GM21619 (cell line): ENCODE results near the gene MBTD1.
"Not testable (repeated sequence)": the region's sequence is repeated elsewhere in the genome, so short reads cannot be mapped to it uniquely, and the experiment has no call there.

ENCODE experiments used
- ATAC-seq: cut with Tn5 transposase; IDR thresholded peaks from one replicate; pipeline ENCODE4 v1.9.1; 2021; ENCODE audit not compliant: unreplicated experiment

The MBTD1 gene

GRCh38 chr17:51191895-51192294 is 68.0 kb downstream of the MBTD1 start:
- ATAC-seq: no peak

DNA sequence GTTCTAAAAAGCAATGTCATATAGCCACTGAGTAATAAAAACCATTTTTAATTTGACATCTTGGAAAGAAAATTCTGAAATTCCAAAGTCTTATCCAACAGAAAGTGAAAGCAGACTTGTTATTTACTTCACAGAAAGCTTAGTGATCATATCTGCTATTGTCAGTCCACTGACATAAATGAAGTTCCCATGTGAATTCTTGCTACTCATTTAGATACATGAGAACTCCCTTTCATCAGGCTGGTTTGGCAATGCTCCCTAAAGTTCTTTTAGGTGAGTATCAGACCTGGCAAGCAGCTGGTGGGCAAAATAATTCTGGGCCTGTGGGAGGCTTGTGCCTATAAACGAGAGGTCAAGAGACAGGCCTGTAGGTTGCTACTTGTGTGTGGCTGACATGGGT is 70.2 kb downstream of the MBTD1 start:
- no peak for ATAC-seq

- ATAC-seq: no peak
These were observed 70.7 kb downstream of the MBTD1 start for GRCh38 chr17:51189162-51189561.

DNA sequence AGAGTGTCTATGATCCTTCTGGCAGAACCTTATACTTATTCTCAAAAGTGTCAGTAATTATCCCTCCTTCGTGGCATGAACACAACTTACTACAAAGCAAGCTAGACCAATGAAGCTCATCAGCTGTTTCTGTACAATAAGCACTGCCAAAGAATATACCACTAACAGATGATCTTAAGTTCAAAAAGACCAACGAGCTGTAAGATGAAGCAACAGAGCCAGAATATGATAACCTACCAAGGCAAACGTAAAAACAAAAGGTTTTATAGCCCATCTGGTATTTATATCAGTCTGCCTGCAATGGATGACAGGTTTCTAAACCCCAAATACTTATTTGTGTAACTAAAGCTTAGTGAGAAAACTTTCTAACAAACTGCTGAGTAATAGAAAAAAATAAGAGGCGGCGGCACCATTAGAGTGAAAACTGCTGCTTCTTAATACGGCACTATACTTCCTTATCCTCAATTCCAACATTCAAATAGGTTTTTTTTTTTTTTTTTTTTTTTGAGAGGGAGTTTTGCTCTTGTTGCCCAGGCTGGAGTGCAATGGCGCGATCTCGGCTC is 71.5 kb downstream of the MBTD1 start:
- ATAC-seq: no peak

GRCh38 chr17:51185763-51186332 is 74.0 kb downstream of the MBTD1 start:
- no peak for ATAC-seq

DNA sequence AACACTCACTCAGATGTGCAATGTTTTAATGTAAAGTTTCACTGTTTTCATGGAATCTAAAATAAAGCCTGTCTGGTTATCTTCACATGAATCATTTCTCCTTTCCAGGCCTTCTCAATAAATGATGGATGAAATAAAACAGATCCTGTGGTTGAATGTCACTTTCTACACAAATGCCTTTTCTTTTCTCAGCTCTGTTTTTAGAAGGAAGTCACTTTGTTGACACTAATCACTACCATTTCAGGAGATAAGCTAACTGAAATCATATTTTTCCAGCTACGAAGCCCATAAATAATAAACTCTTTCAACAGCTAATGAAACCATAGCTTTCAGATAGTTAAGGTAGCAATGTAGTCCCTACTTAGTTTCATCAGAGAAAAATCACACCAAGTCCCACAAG is 75.7 kb downstream of the MBTD1 start:
- no peak for ATAC-seq

DNA sequence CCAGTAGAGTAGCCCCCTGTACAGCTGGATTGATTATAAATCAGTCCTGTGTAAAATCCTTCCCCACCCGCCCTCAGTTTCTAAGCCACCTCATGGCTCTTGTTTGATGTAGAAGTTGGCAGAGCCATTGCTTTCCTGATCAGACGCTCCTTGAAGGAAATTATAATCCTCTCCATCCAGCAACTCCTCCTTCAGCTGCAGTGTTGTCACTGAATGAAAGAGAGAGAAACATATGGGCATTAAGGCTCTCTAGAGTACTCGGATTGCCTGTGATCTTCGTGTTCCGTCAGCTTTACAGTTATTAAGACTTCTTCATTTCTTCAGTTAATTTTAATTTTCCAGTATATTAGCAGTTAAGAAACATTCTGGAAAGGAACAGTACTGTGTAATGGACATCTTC is 79.4 kb downstream of the MBTD1 start:
- ATAC-seq: no peak

- not testable (repeated sequence) for ATAC-seq
These were observed 87.8 kb downstream of the MBTD1 start for GRCh38 chr17:51172030-51172429.

- no peak for ATAC-seq
These were observed 89.1 kb downstream of the MBTD1 start for GRCh38 chr17:51170736-51171135.

DNA sequence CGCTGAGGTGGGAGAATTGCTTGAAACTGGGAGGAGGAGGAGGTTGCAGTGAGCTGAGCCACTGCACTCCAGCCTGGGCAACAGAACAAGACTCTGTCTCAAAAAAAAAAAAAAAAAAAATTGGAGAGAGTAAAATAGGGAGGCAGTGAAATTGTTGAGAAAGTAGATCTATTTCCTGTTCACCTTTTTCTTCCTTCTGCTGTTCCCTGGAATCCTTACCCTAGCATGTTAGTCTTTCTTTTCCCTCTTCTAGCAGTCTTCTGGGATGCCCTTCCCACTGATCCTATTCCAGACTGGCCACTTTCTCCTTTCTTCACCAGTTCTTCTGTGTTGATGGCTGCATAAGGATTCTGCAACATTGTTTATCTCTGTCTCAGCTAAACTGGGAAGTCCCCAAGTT is 90.5 kb downstream of the MBTD1 start:
- no peak for ATAC-seq

DNA sequence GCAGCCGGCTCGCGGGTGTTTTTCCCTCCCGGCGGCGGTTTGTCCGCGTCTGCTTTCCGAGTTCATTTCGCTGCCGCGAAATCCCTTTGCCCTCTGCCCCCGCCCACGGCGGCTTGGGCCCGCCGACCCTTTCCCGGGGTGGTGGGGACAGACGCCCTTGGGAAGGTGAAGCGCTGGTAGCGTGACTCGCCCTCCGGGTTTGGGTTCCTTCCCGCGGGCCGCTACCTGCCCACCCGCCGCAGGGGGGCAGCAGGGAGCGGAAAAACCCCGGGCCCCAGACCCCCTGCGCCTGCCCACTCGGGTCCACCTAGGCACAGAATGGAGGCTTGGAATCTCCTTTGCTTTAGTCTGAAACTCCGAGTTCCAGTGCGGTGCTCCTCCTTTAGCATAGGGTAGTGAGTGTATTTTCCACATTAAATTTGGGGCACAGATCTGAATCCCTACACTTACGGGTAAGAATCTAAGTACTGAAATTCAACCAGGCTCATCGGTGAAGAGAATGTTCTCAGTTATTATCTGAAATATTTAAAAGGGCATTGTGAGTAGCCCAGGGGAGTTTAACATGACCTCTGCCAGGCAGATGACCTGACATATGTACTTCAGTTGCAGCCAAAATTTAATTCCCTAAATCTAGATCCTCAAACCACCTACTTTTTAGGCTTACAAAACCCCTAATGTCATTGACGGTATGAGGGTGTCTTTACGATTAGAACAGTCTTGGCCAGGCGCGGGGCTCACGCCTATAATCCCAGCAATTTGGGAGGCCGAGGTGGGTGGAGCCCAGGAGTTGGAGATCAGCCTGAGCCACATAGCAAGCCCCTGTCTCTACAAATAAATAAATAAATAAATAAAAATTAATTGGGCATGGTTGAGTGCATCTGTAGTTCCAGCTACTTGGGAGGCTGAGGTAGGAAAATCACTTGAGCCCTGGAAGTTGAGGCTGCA is 92.6 kb downstream of the MBTD1 start:
- peak; percentile 45 for ATAC-seq

DNA sequence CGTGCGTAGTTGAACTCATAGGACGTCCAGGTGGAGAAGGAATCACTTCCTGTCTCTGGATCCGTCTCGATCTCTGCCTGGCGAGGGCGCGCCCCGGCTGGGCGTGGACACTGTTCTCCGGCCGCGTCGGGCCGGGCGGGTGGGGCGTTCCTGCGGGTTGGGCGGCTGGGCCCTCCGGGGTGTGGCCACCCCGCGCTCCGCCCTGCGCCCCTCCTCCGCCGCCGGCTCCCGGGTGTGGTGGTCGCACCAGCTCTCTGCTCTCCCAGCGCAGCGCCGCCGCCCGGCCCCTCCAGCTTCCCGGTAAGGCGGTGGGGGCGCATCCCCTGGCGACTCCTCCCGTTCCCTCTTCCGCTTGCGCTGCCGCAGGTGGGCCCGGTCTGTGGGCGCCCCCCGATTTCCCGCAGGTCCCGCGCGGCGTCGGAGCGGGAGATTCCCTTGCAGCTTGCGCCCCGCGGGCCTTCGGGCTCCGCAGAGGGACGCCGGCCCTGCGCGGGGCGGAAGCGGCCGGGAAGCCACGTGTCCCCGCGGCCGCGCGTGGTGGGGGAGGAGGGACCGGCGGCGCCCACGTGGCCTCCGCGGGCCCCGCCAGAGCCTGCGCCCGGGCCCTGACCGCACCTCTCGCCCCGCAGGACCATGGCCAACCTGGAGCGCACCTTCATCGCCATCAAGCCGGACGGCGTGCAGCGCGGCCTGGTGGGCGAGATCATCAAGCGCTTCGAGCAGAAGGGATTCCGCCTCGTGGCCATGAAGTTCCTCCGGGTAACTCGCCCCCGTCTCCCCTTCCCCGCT is 93.5 kb downstream of the MBTD1 start, which contains the start of gene NME2:
Gene NME2 (plus strand): TSS at position 214 of the 789 bp plus-strand sequence. CDS start 420 bp downstream, at position 634.
- ATAC-seq: peak; percentile 84

GRCh38 chr17:51165680-51166197 is 94.1 kb downstream of the MBTD1 start:
- ATAC-seq: peak; percentile 14

GRCh38 chr17:51164911-51165679 is 94.8 kb downstream of the MBTD1 start:
- no peak for ATAC-seq

DNA sequence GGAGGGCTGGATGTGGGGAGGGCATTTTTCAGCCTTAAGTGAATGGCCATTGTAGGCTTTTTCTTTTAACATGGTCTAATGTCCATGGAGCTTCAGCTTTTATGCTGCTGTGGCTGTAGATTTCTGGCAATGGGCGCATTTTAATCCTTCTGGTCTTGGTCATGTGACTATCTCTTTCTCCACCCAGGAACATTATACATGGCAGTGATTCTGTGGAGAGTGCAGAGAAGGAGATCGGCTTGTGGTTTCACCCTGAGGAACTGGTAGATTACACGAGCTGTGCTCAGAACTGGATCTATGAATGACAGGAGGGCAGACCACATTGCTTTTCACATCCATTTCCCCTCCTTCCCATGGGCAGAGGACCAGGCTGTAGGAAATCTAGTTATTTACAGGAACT is 98.3 kb downstream of the MBTD1 start:
- ATAC-seq: no peak

- no peak for ATAC-seq
These were observed 100.2 kb downstream of the MBTD1 start for GRCh38 chr17:51159604-51160003.

DNA sequence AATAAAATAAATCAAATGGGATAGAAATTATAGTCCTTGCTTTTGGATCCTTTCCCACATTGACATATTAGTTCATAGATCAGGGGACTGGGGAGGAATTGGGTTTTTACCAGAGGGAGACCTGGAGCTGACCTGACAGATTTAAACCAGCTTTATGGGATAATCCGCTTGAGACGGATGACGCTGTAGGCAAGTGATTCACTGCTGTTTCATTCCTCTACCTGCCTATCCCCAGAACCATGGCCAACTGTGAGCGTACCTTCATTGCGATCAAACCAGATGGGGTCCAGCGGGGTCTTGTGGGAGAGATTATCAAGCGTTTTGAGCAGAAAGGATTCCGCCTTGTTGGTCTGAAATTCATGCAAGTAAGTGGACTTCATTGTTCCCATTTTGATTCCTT is 104.4 kb downstream of the MBTD1 start:
- ATAC-seq: no peak

- ATAC-seq: no peak
These were observed 105.7 kb downstream of the MBTD1 start for GRCh38 chr17:51154176-51154575.

DNA sequence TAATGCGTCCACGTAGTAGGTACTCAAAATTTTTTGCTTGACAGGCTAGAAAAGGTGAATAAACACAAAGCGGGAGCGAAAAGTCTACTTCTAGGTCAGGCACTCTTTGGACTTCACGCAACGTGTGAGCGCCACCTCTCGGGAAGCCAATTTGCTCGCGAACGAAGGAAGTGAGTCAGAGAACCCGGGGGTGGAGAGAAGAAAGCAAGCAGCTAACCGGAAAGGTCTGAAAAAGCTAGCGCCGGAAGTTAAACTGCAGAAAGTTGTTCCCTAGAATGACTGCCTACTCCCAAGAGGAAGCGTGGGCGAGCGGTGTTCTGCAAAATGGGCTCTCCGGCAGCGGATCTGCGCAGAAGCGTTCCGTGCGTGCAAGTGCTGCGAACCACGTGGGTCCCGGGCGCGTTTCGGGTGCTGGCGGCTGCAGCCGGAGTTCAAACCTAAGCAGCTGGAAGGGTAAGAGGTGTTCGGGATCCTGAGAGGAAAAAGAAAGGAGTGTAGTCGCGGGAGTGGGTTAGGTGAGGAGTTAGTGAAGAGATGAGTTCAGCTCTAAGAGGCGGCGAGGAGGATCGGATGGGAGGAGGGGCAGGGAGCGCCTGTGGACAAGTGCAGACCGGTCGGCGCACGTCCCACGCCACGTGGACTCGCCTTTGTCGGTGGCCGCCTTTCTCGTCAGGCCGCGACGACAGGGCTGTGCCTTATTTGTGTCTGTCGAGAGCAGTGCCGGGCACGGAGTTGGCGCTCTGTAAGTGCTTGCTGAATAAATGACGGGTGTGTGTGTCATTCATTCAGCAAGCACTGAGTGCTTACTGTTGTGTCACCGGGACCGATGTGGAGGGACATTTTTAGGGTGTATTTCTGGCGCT is 106.4 kb downstream of the MBTD1 start, which contains the start of gene NME1:
Gene NME1 (plus strand): TSS at position 350 of the 863 bp plus-strand sequence. CDS start 2,096 bp downstream, outside the sequence.
- ATAC-seq: peak; percentile 92
